Activated CD8-positive, alpha-beta memory T cell treated with anti-CD3 and anti-CD28 coated beads, Interleukin-2, amount 10 ng/mL, durations not matched to agents 7 days and 5 days (primary cell): ENCODE results near the gene ANKRD53. TPM values are rescaled to one million over a fixed set of nuclear protein-coding genes. Genes with fewer than 3 reads are reported as not detected.

Source experiments
- ATAC-seq: fragments of 150-1000 bp; cut with Tn5 transposase; one replicate; pipeline ENCODE4 v1.10.0; 2021; ENCODE audit warnings: moderate library complexity
- CTCF ChIA-PET: fragments of 350-600 bp; sonication (Branson Sonifier 250); formaldehyde crosslinking; loops from one replicate; lab custom pipeline; 2021; ENCODE audit warnings: antibody characterized with exemption; lab: Charles Lee
- DNase-seq: peaks from one replicate; pipeline ENCODE4 v3.0.0-alpha.2; 2020
- H3K27ac Mint-ChIP-seq: one replicate; pipeline ENCODE4 v1.8.0; 2021; ENCODE audit warnings: mild to moderate bottlenecking, mixed read lengths
- H3K27me3 Mint-ChIP-seq: one replicate; pipeline ENCODE4 v1.8.0; 2021; ENCODE audit warnings: mixed read lengths
- H3K36me3 Mint-ChIP-seq: one replicate; pipeline ENCODE4 v1.8.0; 2021; ENCODE audit warnings: mild to moderate bottlenecking, mixed read lengths
- H3K4me1 Mint-ChIP-seq: one replicate; pipeline ENCODE4 v1.8.0; 2021; ENCODE audit warnings: mixed read lengths
- H3K4me3 Mint-ChIP-seq: one replicate; pipeline ENCODE4 v1.8.0; 2021; ENCODE audit warnings: mild to moderate bottlenecking, moderate library complexity, mixed read lengths
- H3K9me3 Mint-ChIP-seq: one replicate; pipeline ENCODE4 v1.8.0; 2022; ENCODE audit warnings: low read depth, mixed read lengths
- total RNA-seq, 2 experiments: library from RNA; stranded (reverse); gene quantifications; one replicate each; pipeline ENCODE4 v1.2.3, GENCODE V29; 2021

ANKRD53 gene
- total RNA-seq, 2 experiments from 2014 or later = not detected

GRCh38 chr2:70964133-70964532, 14.3 kb upstream of the ANKRD53 start:
- no peak for DNase-seq
- ATAC-seq = no peak
- Mint-ChIP-seq H3K4me1 (peaks cover 10% of the 10 kb centered on the region), H3K36me3 (no peaks in the 10 kb centered on the region), H3K4me3 (no peak overlapping the region), H3K27me3 (peaks cover 35% of the 10 kb centered on the region), H3K27ac (no peak overlapping the region), H3K9me3 (no peaks in the 10 kb centered on the region)
- CTCF ChIA-PET = interaction anchor here (0.7 to 8.8 kb wide), 14 partner anchors 9 to 335 kb away, joined by 3 to 58 read pairs (median 6); partner anchors contain the start of gene ANKRD53

DNA sequence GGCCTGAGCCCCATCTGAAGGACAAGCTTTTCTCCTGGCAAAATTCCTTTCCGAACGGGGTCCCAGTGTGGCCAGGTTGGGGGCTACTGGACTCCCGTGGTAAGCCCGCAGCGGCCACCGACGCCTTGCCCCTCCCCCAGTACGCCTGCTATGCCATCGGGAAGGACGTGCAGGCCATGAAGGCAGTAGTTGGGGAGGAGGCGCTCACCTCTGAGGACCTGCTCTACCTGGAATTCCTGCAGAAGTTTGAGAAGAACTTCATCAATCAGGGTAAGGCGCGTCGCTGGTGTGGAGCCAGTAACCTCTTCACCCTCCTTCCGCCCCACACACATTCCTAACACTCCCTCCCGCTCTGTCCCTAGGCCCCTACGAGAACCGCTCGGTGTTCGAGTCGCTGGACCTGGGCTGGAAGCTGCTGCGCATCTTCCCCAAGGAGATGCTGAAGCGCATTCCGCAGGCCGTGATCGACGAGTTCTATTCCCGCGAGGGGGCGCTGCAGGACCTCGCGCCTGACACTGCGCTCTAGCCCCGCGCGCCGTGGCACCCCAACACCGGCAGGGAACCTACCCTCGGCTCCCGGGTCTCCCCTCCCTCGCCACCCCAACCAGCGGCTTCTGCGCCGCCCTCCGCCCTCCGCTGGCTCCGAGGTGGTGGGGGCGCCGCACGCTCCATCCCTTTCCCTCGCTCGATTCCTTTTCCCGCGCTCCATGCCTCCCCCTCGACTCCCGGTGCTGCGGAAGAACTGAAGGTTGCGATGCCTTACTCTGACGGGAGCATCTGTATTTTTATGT, 13.6 kb upstream of the ANKRD53 start:
- Mint-ChIP-seq H3K4me3 (peak overlapping the region; percentile 83), H3K4me1 (peaks cover 8% of the 10 kb centered on the region), H3K27me3 (peaks cover 39% of the 10 kb centered on the region), H3K27ac (no peak overlapping the region), H3K9me3 (no peaks in the 10 kb centered on the region), H3K36me3 (no peaks in the 10 kb centered on the region)
- ATAC-seq = peak; percentile 98
- peak; percentile 86 for DNase-seq
- CTCF ChIA-PET = interaction anchor here (0.7 to 8.8 kb wide), 15 partner anchors 9 to 102 kb away, joined by 3 to 58 read pairs (median 6); partner anchors contain the start of gene ANKRD53

- Mint-ChIP-seq H3K27ac (no peak overlapping the region), H3K36me3 (no peaks in the 10 kb centered on the region), H3K27me3 (peaks cover 46% of the 10 kb centered on the region), H3K4me3 (peak overlapping the region; percentile 83), H3K9me3 (no peaks in the 10 kb centered on the region), H3K4me1 (peaks cover 8% of the 10 kb centered on the region)
- no peak for ATAC-seq
- DNase-seq = peak; percentile 34
- CTCF ChIA-PET = interaction anchor here (0.7 to 8.8 kb wide), 13 partner anchors 9 to 103 kb away, joined by 3 to 58 read pairs (median 7); partner anchors contain the start of gene ANKRD53
Observed at GRCh38 chr2:70965506-70965905, 12.9 kb upstream of the ANKRD53 start.

DNA sequence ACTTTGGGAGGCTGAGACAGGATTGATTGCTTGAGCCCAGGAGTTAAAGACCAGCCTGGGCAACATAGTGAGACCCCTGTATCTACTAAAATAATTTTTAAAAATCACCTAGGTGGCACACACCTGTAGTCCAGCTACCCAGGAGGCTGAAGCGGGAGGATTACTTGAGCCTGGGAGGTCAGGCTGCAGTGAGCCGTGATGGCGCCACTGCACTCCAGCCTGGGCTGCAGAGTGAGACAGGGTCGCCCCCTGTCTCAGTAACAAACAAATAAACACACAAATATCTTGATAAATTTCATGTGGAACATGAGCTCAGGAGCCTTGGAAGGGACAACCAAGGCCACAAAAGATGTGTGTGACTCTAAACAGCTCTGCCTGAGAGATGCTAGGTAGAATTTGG, 11.7 kb upstream of the ANKRD53 start:
- Mint-ChIP-seq H3K9me3 (no peaks in the 10 kb centered on the region), H3K4me3 (no peak overlapping the region), H3K27ac (no peak overlapping the region), H3K27me3 (peaks cover 55% of the 10 kb centered on the region), H3K36me3 (no peaks in the 10 kb centered on the region), H3K4me1 (peaks cover 8% of the 10 kb centered on the region)
- ATAC-seq (no peak), DNase-seq (peak; percentile 12)
- CTCF ChIA-PET = interaction anchor here (0.6 to 6.4 kb wide), 7 partner anchors 8 to 110 kb away, joined by 3 to 58 read pairs (median 8); partner anchors contain the start of gene ANKRD53

DNA sequence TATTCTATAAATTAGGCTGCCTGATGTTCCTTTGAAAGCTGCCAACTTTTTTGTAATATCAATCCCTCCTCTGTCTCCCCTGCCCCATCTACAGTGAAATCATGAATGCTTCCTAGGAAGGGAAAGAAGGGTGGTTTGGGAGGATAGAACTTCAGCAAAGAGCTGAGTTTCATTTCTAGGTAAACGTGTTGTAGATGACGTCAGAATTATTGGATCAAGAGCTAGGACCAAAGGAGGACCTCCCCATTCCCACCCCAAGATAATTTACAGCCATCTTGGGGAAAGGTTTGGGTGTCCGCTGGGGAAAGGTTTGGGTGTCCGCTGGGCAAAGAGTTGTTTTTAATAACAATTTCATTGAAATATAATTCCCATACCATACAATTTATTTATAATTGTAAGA, 11.2 kb upstream of the ANKRD53 start:
- peak; percentile 12 for DNase-seq
- CTCF ChIA-PET = interaction anchor here (1.1 to 6.4 kb wide), 6 partner anchors 8 to 34 kb away, joined by 4 to 58 read pairs (median 29); partner anchors contain the start of gene ANKRD53
- H3K27me3 Mint-ChIP-seq = peaks cover 60% of the 10 kb centered on the region
- H3K4me3 Mint-ChIP-seq = no peak overlapping the region
- peaks cover 8% of the 10 kb centered on the region for H3K4me1 Mint-ChIP-seq
- H3K27ac Mint-ChIP-seq = no peak overlapping the region
- H3K36me3 Mint-ChIP-seq = no peaks in the 10 kb centered on the region
- no peak for ATAC-seq
- no peaks in the 10 kb centered on the region for H3K9me3 Mint-ChIP-seq

DNA sequence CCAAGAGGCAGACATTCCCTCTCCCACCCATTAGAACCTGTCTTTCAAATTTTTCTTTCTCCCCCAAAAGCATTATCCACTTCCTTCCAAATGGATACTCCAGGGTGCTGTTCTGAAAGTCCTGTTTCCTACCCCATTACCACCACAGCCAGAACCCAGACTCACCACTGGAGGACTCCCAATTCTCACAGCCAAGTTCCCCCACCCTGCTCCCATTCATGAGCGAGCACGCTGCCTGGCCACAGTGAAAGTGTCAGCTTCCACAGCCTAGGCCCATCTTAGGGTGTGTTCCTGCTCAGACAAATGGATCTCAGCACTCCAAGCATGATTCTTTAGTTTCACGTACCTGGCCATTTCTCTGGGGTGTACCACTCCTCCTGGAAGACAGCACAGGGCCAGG, 3.8 kb upstream of the ANKRD53 start:
- ATAC-seq = no peak
- no peaks in the 10 kb centered on the region for H3K9me3 Mint-ChIP-seq
- H3K36me3 Mint-ChIP-seq = no peaks in the 10 kb centered on the region
- H3K27me3 Mint-ChIP-seq = peaks cover 30% of the 10 kb centered on the region
- peak; percentile 30 for DNase-seq
- CTCF ChIA-PET = interaction anchor here (0.9 to 3.7 kb wide), 5 partner anchors 8 to 94 kb away, joined by 3 to 21 read pairs (median 11); partner anchors contain the start of gene NAGK
- H3K27ac Mint-ChIP-seq = no peak overlapping the region
- peaks cover 14% of the 10 kb centered on the region for H3K4me1 Mint-ChIP-seq
- no peak overlapping the region for H3K4me3 Mint-ChIP-seq

DNA sequence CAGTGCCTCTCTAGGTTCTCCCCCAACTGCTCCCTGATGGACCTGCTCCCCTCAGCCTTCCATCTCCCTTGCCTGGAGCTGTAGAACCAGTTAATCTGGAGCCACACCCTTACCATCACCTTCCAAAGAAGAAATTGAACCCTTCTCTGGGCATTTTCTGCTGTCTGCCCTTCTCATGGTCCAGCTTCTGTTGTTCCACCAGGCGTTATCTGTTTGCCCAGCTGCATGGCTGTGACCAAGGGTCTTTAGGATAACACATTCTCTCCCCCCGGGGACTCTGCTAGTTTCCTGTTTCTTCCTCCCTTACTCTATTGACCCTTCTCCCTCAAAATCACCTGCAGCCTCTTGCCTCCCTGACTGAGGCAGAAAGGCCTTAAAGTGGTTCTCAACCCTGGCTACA, 3.2 kb upstream of the ANKRD53 start:
- Mint-ChIP-seq H3K27me3 (peaks cover 25% of the 10 kb centered on the region), H3K36me3 (no peaks in the 10 kb centered on the region), H3K4me3 (no peak overlapping the region), H3K27ac (no peak overlapping the region), H3K9me3 (no peaks in the 10 kb centered on the region), H3K4me1 (peaks cover 14% of the 10 kb centered on the region)
- DNase-seq = no peak
- no peak for ATAC-seq
- CTCF ChIA-PET = interaction anchor here (0.9 to 3.7 kb wide), 6 partner anchors 8 to 93 kb away, joined by 3 to 21 read pairs (median 8); partner anchors contain the start of gene NAGK

DNA sequence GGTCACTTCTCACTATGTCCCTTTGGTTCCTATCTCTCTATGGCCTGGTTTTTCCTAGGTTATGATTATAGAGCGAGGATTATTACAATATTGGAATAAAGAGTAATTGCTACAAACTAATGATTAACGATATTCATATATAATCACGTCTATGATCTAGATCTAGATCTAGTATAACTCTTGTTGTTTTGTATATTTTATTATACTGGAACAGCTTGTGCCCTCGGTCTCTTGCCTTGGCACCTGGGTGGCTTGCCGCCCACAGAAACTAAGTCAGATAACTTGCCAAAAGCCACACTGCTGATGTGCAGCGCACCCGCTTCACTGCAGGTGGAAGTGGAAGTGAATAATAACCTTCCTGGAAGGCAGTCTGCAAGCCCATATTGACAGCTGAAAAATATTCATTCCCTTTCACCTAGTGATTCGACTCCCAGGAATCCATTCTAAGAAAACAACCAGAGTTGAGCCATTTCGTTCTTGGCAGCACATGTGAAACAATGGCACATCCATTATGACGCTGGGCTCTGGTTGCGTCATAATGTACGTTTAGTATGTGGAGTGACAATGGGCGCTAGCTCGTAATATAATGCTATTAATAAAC, 725 bp upstream of the ANKRD53 start:
- peak; percentile 43 for DNase-seq
- H3K36me3 Mint-ChIP-seq = no peaks in the 10 kb centered on the region
- H3K9me3 Mint-ChIP-seq = no peaks in the 10 kb centered on the region
- H3K27me3 Mint-ChIP-seq = peaks cover 9% of the 10 kb centered on the region
- H3K4me1 Mint-ChIP-seq = peaks cover 14% of the 10 kb centered on the region
- peak; percentile 20 for ATAC-seq
- peak overlapping the region; percentile 78 for H3K4me3 Mint-ChIP-seq
- peak overlapping the region; percentile 80 for H3K27ac Mint-ChIP-seq
- CTCF ChIA-PET = interaction anchor here (0.6 to 5.5 kb wide), 7 partner anchors 9 to 106 kb away, joined by 3 to 57 read pairs (median 4); no protein-coding TSS in a partner anchor

DNA sequence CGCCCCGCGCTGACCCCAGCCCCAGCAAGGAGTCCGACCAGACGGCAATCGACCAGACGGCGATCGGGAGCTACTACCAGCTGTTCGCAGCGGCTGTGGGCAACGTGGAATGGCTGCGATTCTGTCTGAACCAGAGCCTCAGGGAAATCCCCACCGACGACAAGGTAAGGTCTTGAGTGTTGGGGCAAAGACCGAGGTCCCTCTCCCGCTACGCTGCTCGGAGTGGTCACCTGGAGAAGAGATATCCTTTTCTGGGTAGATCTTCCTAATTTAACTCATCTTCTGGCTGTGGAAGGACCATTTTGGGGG, 704 bp downstream of the ANKRD53 start:
- H3K4me1 Mint-ChIP-seq = peaks cover 14% of the 10 kb centered on the region
- H3K4me3 Mint-ChIP-seq = peak overlapping the region; percentile 15
- peaks cover 3% of the 10 kb centered on the region for H3K27me3 Mint-ChIP-seq
- ATAC-seq (no peak), DNase-seq (peak; percentile 36)
- no peaks in the 10 kb centered on the region for H3K9me3 Mint-ChIP-seq
- no peak overlapping the region for H3K27ac Mint-ChIP-seq
- CTCF ChIA-PET = interaction anchor here (5.5 to 8.1 kb wide), 2 partner anchors 13 to 22 kb away, joined by 57 to 72 read pairs; no protein-coding TSS in a partner anchor
- H3K36me3 Mint-ChIP-seq = no peaks in the 10 kb centered on the region

GRCh38 chr2:70979626-70980025, 1.2 kb downstream of the ANKRD53 start:
- Mint-ChIP-seq H3K27me3 (peaks cover 1% of the 10 kb centered on the region), H3K4me1 (peaks cover 18% of the 10 kb centered on the region), H3K4me3 (peak overlapping the region; percentile 15), H3K9me3 (no peaks in the 10 kb centered on the region), H3K27ac (no peak overlapping the region), H3K36me3 (no peaks in the 10 kb centered on the region)
- ATAC-seq (no peak), DNase-seq (peak; percentile 32)
- CTCF ChIA-PET = interaction anchor here (5.5 to 8.1 kb wide), 2 partner anchors 13 to 21 kb away, joined by 57 to 72 read pairs; no protein-coding TSS in a partner anchor

- ATAC-seq (no peak), DNase-seq (peak; percentile 14)
- Mint-ChIP-seq H3K27ac (no peak overlapping the region), H3K4me3 (no peak overlapping the region), H3K36me3 (peaks cover 7% of the 10 kb centered on the region), H3K9me3 (no peaks in the 10 kb centered on the region), H3K4me1 (peaks cover 27% of the 10 kb centered on the region), H3K27me3 (no peaks in the 10 kb centered on the region)
- CTCF ChIA-PET = interaction anchor here (1.2 to 8.1 kb wide), 3 partner anchors 16 to 33 kb away, joined by 3 to 72 read pairs (median 58); no protein-coding TSS in a partner anchor
Observed at GRCh38 chr2:70981421-70981820, 3.0 kb downstream of the ANKRD53 start.

DNA sequence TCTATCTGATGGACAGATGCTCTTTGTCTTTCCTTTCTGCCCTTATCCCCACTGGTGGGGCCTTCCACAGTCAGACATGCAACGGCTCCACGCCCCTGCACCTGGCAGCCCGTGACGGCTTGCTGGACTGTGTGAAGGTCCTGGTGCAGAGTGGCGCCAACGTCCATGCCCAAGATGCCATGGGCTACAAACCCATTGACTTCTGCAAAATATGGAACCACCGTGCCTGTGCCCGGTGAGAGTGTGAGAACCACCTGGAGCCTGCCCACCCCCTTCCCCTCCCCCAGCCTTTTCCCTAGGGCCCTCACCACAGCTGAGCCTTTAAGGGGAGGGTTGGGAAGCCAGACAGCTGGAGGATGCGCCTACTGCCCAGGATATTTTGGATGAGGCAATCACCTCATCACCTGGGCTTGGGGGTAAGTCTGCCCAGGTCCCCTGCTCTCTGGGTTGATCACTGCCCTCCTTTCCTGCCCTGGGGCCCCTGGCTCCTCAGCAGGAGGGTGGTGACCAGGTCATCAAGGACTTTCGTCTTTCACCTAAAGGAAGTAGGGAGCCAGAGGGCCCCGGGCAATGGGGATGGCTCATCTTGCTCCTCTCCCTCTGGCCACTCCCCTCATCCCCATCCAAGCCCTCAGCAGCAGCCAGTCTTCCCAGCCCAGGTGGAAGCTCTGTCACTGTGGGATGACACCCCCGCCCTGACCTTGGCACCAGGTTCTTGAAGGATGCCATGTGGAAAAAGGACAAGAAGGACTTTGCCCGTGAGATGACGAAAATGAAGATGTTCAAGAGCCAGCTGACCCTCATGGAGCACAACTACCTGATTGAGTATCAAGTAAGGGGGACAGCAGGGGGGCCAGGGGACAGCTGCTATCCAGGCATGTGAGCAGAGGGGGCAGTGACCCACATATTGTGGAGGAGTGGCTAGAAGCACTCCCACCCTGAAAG, 3.7 kb downstream of the ANKRD53 start:
- no peak overlapping the region for H3K4me3 Mint-ChIP-seq
- no peaks in the 10 kb centered on the region for H3K9me3 Mint-ChIP-seq
- H3K36me3 Mint-ChIP-seq = peaks cover 13% of the 10 kb centered on the region
- no peak overlapping the region for H3K27ac Mint-ChIP-seq
- CTCF ChIA-PET = interaction anchor here (1.1 to 8.1 kb wide), 6 partner anchors 8 to 86 kb away, joined by 3 to 72 read pairs (median 12); partner anchors contain the start of gene NAGK
- no peak for ATAC-seq
- H3K4me1 Mint-ChIP-seq = peaks cover 24% of the 10 kb centered on the region
- no peaks in the 10 kb centered on the region for H3K27me3 Mint-ChIP-seq
- peak; percentile 38 for DNase-seq
